ENCODE results near the gene INSR. TPM values are rescaled to one million over a fixed set of nuclear protein-coding genes. Genes with fewer than 3 reads are reported as not detected.

INSR gene
- polyA plus RNA-seq, 2 of the 4 experiments (the other 2 are of a cell fraction) = 1.8 to 3.3 TPM

- Histone ChIP-seq H3K27ac (no peak overlapping the region), H3K9me3 (no peaks in the 10 kb centered on the region), H3K4me3 (no peak overlapping the region), H3K4me2 (no peak overlapping the region), H3K4me1 (no peaks in the 10 kb centered on the region)
- 71% methylated on average over 5 of the region's 5 CpGs for WGBS (ENCODE audit: missing lambda C conversion rate)
- FAIRE-seq (no peak), DNase-seq (ENCODE audit: low read depth in 1 of 2, low spot score in 1 of 2) (no peak), ATAC-seq (no peak)
- CTCF ChIA-PET = no interaction called here
- POLR2A ChIA-PET = interaction anchor here (0.6 kb wide), 1 partner anchor 66 kb away, joined by 10 read pairs; no protein-coding TSS in a partner anchor
- TF ChIP-seq ATOH8 (CRISPR knock-in tag; IDR thresholded peaks at IDR 0.05; ENCODE audit: low read depth) (no peak), MYC (IDR thresholded peaks at IDR 0.05; ENCODE audit: borderline replicate concordance, low read length) (no peak), PBX3 (IDR thresholded peaks at IDR 0.05) (no peak), HMGXB4 (CRISPR knock-in tag; IDR thresholded peaks at IDR 0.05; ENCODE audit: borderline replicate concordance) (no peak), HEYL (CRISPR knock-in tag; IDR thresholded peaks at IDR 0.05) (no peak), CTCF (IDR thresholded peaks at IDR 0.05) (no peak), MAFK (IDR thresholded peaks at IDR 0.05; ENCODE audit: partially characterized antibody) (no peak), ZC3H11A (IDR thresholded peaks at IDR 0.05) (no peak), SMC3 (IDR thresholded peaks at IDR 0.05) (no peak), HES2 (IDR thresholded peaks at IDR 0.05) (no peak), ESRRA (IDR thresholded peaks at IDR 0.05; ENCODE audit: borderline replicate concordance, low read length) (no peak), HOXB13 (CRISPR knock-in tag; IDR thresholded peaks at IDR 0.05; ENCODE audit: low read depth) (no peak), NR3C1 (IDR thresholded peaks at IDR 0.05) (no peak), NFE2L2 (conservative IDR thresholded peaks at IDR 0.05; ENCODE audit: low read length) (no peak), BCL3 (IDR thresholded peaks at IDR 0.05) (no peak), KDM1A (IDR thresholded peaks at IDR 0.05; ENCODE audit: low read depth) (no peak)
These were observed 28.3 kb downstream of the INSR start for GRCh38 chr19:7265963-7266362.

GRCh38 chr19:7264858-7265257 lies 29.4 kb downstream of the INSR start:
- H3K27ac ChIP-seq = no peak overlapping the region
- H3K4me2 ChIP-seq = no peak overlapping the region
- DNase-seq (ENCODE audit: low read depth in 1 of 2, low spot score in 1 of 2) (no peak), ATAC-seq (no peak), FAIRE-seq (no peak)
- 83% methylated on average over 4 of the region's 4 CpGs for whole genome bisulfite sequencing (ENCODE audit: missing lambda C conversion rate)
- ChIA-PET POLR2A (no interaction called here), CTCF (interaction anchor here (0.7 to 1.3 kb wide), 2 partner anchors 8 to 303 kb away, joined by 3 read pairs; no protein-coding TSS in a partner anchor)
- no peak overlapping the region for H3K4me3 ChIP-seq
- no peaks in the 10 kb centered on the region for H3K4me1 ChIP-seq
- TF ChIP-seq KDM1A (IDR thresholded peaks at IDR 0.05; ENCODE audit: low read depth) = no peak
- no peak for TF ChIP-seq ZC3H11A (IDR thresholded peaks at IDR 0.05)
- TF ChIP-seq MAX (IDR thresholded peaks at IDR 0.05) = no peak
- TF ChIP-seq MAFK (IDR thresholded peaks at IDR 0.05; ENCODE audit: partially characterized antibody) = no peak
- TF ChIP-seq E2F6 (IDR thresholded peaks at IDR 0.05; ENCODE audit: borderline replicate concordance, low read depth) = no peak
- no peak for TF ChIP-seq SREBF2 (IDR thresholded peaks at IDR 0.05)
- TF ChIP-seq ATOH8 (CRISPR knock-in tag; IDR thresholded peaks at IDR 0.05; ENCODE audit: low read depth) = no peak
- no peak for TF ChIP-seq RCOR1 (IDR thresholded peaks at IDR 0.05; ENCODE audit: low read depth, low read length)
- no peaks in the 10 kb centered on the region for H3K9me3 ChIP-seq

Data from A549 (cell line).